ENCODE results near the gene CTNNA3.

CTNNA3 gene

GRCh38 chr10:65964205-65964604 lies 1731.8 kb downstream of the CTNNA3 start:
- DNase-seq = no peak

- no peak for DNase-seq
Measured at GRCh38 chr10:65952086-65952485, 1743.9 kb downstream of the CTNNA3 start.

DNA sequence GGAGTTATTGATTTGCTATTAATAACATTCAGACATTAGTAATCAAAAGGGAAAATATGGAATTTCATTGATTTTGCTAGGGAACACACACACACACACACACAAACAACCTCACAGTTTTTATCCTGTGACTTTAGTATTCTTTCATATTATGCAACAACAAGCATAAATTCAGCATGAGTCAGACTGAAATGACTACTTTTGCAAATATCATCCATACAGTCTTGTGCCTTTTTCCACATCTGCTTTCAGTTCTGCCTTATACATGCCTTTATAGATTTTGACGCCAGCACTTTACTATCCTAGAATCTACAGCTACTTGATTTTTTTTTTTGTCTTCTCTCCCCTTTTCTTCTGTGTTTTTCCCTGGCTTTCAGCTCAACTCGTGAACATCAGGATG lies 1745.9 kb downstream of the CTNNA3 start:
- DNase-seq = no peak

- DNase-seq = no peak
Measured at GRCh38 chr10:65949526-65949925, 1746.5 kb downstream of the CTNNA3 start.

GRCh38 chr10:65945061-65945460 lies 1750.9 kb downstream of the CTNNA3 start:
- DNase-seq = no peak

- DNase-seq = no peak
Measured at GRCh38 chr10:65943451-65943850, 1752.5 kb downstream of the CTNNA3 start.

GRCh38 chr10:65940816-65941662 lies 1755.0 kb downstream of the CTNNA3 start:
- DNase-seq = no peak

- DNase-seq = no peak
Measured at GRCh38 chr10:65940105-65940504, 1755.9 kb downstream of the CTNNA3 start.

GRCh38 chr10:65931291-65932070 lies 1764.5 kb downstream of the CTNNA3 start:
- DNase-seq = no peak

DNA sequence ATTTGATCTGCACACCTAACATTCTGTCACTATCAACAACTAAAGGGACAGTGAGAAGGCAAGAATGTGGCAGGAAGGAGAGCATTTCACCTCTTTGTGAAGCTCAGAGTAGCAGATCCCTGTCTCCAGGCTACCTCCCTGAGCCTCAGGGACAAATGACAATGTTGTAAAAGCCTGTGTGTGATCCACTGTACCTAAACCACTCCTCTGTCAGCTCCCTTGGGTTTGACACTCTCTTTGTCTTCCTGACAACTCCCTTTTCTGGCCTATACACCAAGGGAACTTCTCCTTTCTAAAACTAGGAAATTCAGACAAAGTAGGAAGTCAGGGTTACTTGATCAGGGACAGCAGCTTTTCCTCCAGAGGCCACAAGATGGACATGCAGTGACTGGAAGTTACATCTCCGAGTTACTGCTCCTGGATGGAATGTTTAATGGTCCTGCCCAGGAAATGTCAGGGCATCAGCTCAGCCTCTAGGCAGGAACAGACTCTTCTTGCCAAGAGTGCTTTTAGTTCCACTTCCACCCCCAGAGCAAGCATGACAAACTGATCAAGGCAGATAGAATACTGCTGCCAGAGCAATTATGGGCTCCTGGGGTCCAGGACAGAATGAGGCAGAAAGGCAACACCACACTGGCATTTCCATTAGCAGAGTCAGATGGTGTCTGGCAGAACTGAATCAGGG lies 1784.7 kb downstream of the CTNNA3 start:
- no peak for DNase-seq

DNA sequence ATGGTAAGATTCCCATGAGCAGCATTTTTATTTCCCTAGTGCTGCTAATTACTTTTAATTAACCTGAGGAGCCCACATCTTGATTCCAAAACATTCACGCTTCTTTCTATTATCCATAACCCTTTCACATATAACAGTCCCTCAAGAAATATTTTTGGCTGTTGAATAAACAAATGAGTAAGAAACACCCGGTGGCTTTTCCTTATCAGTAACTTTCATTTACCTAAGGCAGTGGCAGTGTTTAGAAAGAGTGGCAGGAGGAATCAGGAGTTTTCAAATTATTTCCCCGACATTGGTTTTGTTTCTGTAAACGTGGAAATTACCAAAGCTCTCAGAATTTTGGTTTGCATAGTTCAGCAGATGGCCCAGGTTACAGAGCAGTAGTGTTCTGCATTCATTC lies 1785.8 kb downstream of the CTNNA3 start:
- DNase-seq = no peak

- no peak for DNase-seq
Measured at GRCh38 chr10:65907199-65907712, 1788.7 kb downstream of the CTNNA3 start.

DNA sequence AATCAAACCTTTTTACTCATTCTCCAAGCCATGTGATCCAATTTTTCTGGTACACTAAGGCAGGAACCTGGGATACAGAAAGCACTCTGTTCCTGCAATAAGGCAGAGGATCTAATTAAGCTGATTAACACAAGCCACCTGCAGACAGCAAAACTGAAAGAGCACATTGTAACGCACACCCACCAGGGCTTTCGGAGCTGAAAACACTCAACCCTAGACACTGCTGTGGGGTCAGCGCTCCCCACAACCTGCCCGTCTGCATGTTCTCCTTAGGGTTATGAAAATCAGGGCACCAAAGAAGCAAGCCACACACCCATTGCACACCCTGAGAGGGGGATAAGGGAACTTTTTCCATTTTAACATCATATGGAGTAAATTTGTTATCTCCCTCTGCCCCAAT lies 1792.4 kb downstream of the CTNNA3 start:
- no peak for DNase-seq

- no peak for DNase-seq
Measured at GRCh38 chr10:65900271-65900670, 1795.7 kb downstream of the CTNNA3 start.

DNA sequence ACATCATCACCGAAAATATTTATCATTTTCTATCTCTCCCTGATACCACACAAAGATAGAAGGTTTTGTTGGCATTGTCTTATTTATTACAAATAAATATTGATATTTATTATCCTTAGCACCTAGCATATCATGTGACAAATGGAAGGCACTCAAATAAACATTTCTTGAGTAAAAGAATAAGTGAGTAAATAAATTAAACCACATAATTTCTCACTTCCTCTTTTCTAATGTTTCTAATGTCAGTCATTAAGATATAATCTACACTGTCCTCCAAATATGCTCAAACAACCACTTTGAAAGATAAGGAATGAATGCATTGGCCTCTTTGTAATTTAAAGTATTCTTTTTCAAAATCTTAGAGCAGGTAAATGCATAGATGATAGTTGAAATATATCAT lies 1797.9 kb downstream of the CTNNA3 start:
- DNase-seq = no peak

GRCh38 chr10:65894961-65895360 lies 1801.0 kb downstream of the CTNNA3 start:
- no peak for DNase-seq

GRCh38 chr10:65894379-65894778 lies 1801.6 kb downstream of the CTNNA3 start:
- DNase-seq = no peak

DNA sequence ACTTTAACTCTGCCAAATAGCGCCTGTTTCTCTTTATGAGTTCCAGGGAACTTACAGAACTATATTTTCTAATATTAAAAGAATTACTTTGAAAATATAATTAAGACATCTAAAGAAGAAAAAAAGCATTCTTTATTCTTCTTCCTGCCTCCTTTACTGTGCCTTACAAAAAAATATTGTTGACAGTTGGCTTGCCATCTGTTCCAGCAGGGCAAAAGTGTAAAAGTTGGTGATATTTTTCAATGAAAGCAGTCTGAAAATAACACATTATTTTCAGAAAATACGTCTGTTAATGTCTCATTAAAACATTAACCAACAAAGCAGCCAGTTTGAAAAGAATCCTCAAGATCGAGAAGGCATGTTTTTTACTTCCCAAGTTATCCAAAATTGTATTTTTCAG lies 1802.3 kb downstream of the CTNNA3 start:
- no peak for DNase-seq

DNA sequence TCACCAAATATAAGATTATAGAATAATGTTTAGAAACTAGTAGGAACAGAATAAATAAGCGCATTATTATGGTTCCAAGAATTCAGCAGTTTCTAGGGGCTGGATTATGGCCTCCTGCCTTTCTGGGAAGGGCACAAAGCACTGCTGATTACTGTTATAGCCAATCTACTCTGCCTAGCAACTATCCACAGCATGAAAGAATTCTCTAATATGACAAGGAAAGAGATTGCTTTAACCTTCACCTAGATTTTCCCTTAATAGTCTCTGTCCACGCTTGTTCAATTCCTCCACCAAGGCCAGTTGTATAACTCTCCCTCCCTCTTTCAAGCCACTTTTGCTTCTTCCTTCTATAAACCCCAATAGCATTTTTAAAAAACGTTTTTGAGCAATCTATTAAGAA lies 1803.7 kb downstream of the CTNNA3 start:
- DNase-seq = no peak

DNA sequence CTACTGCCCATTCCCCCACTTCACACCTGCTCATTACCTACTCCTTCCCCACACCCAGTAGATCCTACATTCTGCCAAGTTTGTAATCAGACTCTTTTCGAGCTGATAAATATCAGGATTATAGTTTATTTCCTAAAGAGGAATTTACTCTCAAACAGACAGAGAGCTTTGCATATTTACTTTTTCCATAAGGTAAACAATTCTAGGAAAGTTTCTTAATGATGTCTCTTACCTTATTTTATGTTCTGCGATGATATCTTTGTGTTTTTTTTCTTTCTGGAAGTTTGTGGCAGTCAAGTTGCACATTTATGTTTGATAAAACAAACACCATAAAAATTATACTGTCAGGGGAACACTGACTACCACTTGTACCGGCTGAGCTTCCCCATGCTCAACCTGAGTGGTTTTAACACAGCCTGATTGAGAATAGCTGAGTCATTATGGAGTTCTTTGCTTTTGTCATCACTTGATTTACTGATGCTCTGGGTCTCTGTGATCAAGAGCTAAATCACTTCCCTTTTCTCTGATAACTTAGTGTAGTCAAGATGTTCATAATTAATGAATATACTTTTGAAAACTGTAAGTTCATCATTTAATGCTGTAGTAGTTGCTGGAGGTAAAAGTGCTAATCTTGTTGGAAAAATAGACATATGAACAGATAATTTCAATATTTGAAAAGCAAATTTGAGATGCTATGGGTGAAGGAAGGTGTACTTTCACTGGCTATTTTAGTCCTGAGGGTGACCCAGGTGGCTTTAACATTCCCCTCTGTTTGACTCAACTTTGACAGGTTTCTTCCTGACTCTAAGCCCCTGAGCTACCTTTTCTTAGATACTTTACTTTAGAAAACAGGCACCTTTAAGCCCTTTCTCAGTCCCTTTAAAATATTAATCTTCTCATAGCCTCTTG lies 1804.7 kb downstream of the CTNNA3 start:
- DNase-seq = no peak

- DNase-seq = no peak
Measured at GRCh38 chr10:65864529-65864928, 1831.5 kb downstream of the CTNNA3 start.

GRCh38 chr10:65864036-65864435 lies 1832.0 kb downstream of the CTNNA3 start:
- DNase-seq = no peak
